ENCODE data around the gene PLEKHJ1.

Gene PLEKHJ1

DNA sequence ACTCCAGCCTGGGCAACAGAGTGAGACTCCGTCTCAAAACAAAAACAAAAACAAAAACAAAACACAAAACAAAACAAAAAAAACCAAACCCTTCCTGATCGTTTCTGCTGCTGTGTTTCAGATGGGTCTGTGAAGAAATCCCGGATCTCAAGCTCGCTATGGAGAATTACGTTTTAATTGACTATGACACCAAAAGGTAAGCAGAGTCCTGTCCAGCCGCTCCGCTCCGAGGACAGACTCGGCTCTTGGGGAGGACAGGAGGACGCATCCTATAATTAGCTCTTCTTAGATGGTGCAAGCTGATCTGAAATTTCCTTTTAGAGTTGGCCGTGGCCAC, 50.4 kb downstream of the PLEKHJ1 start:
- no peak for DNase-seq (ENCODE audit: low read depth)
- TF ChIP-seq, protein P1, sequence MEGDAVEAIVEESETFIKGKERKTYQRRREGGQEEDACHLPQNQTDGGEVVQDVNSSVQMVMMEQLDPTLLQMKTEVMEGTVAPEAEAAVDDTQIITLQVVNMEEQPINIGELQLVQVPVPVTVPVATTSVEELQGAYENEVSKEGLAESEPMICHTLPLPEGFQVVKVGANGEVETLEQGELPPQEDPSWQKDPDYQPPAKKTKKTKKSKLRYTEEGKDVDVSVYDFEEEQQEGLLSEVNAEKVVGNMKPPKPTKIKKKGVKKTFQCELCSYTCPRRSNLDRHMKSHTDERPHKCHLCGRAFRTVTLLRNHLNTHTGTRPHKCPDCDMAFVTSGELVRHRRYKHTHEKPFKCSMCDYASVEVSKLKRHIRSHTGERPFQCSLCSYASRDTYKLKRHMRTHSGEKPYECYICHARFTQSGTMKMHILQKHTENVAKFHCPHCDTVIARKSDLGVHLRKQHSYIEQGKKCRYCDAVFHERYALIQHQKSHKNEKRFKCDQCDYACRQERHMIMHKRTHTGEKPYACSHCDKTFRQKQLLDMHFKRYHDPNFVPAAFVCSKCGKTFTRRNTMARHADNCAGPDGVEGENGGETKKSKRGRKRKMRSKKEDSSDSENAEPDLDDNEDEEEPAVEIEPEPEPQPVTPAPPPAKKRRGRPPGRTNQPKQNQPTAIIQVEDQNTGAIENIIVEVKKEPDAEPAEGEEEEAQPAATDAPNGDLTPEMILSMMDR (IDR thresholded peaks at IDR 0.05; ENCODE audit: insufficient read depth, low read depth, low read length, missing control alignments): no peak
- H3K4me3 ChIP-seq (ENCODE audit: low read length): no peak overlapping the region

DNA sequence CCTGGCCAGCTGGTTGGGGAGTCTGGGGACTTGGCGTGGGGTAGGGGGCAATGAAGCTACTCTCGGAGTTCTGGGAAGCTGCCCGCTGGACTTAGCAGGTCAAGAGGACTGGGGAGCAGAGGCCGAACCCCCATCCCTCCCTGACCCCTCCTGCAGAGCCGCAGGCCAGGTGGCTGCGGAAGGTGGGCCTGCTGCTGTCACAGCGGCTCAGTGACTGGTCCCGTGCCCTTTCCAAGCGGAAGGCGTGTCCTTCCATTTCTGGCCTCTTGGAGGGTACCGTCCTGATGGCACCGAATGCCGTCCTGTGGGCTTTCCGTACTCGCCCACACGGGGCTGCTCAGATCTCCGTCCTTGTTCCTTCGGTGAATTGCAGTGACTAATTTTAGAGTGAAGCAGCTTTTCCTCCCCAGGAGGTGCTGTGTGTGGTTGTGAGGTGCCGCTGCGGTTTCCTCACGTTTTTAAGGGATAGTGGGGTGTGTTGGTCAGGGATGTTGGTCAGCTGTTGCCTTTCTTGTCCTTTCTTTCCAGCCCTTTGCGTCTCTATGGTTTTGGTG, 51.6 kb downstream of the PLEKHJ1 start:
- TF ChIP-seq, protein P1 (IDR thresholded peaks at IDR 0.05; ENCODE audit: insufficient read depth, low read depth, low read length, missing control alignments): no peak
- DNase-seq (ENCODE audit: low read depth): no peak
- H3K4me3 ChIP-seq (ENCODE audit: low read length): no peak overlapping the region
